ENCODE measurements around the gene RAD51B.

DNA sequence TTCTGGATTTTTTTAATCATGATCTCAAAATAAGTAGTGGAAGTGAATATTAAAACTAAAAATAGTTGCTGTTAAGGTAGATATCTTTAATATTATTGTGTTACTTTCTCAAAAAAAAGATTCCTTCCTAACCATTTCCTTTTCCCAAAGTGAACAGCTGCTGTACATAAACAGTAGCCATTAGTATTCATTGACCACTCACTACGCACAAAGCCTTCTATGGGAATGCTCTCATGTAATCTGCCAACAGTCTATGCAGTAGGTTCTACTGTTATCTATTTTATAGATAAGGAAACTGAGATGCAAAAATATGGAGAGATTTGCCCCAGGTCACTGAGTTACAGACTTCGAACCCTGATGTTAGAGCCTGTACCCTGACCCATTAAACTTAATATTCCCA lies 941.2 kb downstream of the RAD51B start:
- TF ChIP-seq, protein P1, sequence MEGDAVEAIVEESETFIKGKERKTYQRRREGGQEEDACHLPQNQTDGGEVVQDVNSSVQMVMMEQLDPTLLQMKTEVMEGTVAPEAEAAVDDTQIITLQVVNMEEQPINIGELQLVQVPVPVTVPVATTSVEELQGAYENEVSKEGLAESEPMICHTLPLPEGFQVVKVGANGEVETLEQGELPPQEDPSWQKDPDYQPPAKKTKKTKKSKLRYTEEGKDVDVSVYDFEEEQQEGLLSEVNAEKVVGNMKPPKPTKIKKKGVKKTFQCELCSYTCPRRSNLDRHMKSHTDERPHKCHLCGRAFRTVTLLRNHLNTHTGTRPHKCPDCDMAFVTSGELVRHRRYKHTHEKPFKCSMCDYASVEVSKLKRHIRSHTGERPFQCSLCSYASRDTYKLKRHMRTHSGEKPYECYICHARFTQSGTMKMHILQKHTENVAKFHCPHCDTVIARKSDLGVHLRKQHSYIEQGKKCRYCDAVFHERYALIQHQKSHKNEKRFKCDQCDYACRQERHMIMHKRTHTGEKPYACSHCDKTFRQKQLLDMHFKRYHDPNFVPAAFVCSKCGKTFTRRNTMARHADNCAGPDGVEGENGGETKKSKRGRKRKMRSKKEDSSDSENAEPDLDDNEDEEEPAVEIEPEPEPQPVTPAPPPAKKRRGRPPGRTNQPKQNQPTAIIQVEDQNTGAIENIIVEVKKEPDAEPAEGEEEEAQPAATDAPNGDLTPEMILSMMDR (optimal IDR thresholded peaks at IDR 0.05 in 1 of 3, IDR thresholded peaks at IDR 0.05 in 1 of 3, conservative IDR thresholded peaks at IDR 0.05 in 1 of 3; ENCODE audit: extremely low read depth in 1 of 3, insufficient read depth in 2 of 3, low read length in 3 of 3): no peak
- no peak for TF ChIP-seq EZH2 (IDR thresholded peaks at IDR 0.05; ENCODE audit: low read length)

Measured in keratinocyte (primary cell).